HepG2 (cell line): ENCODE results near the gene GDF15. TPM values are rescaled to one million over a fixed set of nuclear protein-coding genes. Genes with fewer than 3 reads are reported as not detected.
A peak's percentile ranks its signal among the peaks of the same experiment; 100 is the strongest.

Source experiments
- ASH2L ChIP-seq: fragments of 300-600, 200-600 bp; sonication (generic); IDR thresholded peaks from 2 replicates; pipeline ENCODE4 v1.7.0; 2017; ENCODE audit warnings: low read depth, mild to moderate bottlenecking, moderate library complexity, mixed read lengths, low read length; ENCODE audit not compliant: insufficient read length
- HHEX ChIP-seq: IDR thresholded peaks from 2 replicates; pipeline ENCODE4 v1.6.1; 2016; ENCODE audit warnings: control low read depth
- ISL2 ChIP-seq: sonication (generic); formaldehyde crosslinking; IDR thresholded peaks from 2 replicates; pipeline ENCODE4 v1.5.0; 2020; ENCODE audit warnings: missing genetic modification reagents
- JARID2 ChIP-seq: sonication (generic); formaldehyde crosslinking; IDR thresholded peaks from 2 replicates; pipeline ENCODE4 v1.8.1; 2023; ENCODE audit warnings: missing genetic modification reagents, inconsistent platforms; ENCODE audit not compliant: insufficient replicate concordance
- JUN ChIP-seq: sonication (generic); formaldehyde crosslinking; IDR thresholded peaks from 2 replicates; pipeline ENCODE4 v1.4.0; 2020; ENCODE audit warnings: mild to moderate bottlenecking, missing genetic modification reagents
- LCORL ChIP-seq, 2 experiments: fragments of 450-650 bp in 1 of 2; sonication (generic) in 1 of 2; formaldehyde crosslinking in 1 of 2; IDR thresholded peaks; 2 replicates each; pipeline versions ENCODE4 v1.5.0 to v1.6.1; 2017 to 2020; ENCODE audit warnings: antibody characterized with exemption in 1 of 2, missing genetic modification reagents in 1 of 2
- MEIS1 ChIP-seq: sonication (generic); formaldehyde crosslinking; IDR thresholded peaks from 2 replicates; pipeline ENCODE4 v1.9.0; 2021; ENCODE audit warnings: mild to moderate bottlenecking, missing genetic modification reagents, moderate library complexity, borderline replicate concordance
- RCOR2 ChIP-seq: IDR thresholded peaks from 2 replicates; pipeline ENCODE4 v1.6.1; 2016; ENCODE audit warnings: missing biosample characterization, missing genetic modification reagents
- RELA ChIP-seq: sonication (generic); formaldehyde crosslinking; IDR thresholded peaks from 2 replicates; pipeline ENCODE4 v1.4.0; 2020; ENCODE audit warnings: missing genetic modification reagents
- SMARCE1 ChIP-seq: fragments of 450-650 bp; IDR thresholded peaks from 2 replicates; pipeline ENCODE4 v1.6.1; 2017; ENCODE audit warnings: borderline replicate concordance
- SP140L ChIP-seq: sonication (generic); formaldehyde crosslinking; IDR thresholded peaks from 2 replicates; pipeline ENCODE4 v1.4.0; 2020; ENCODE audit warnings: missing genetic modification reagents, borderline replicate concordance
- TGIF2 ChIP-seq: IDR thresholded peaks from 2 replicates; pipeline ENCODE4 v1.6.1; 2016; ENCODE audit warnings: control low read depth, missing compliant biosample characterization
- ZFP36L1 ChIP-seq: sonication (generic); formaldehyde crosslinking; IDR thresholded peaks from 2 replicates; pipeline ENCODE4 v1.8.0; 2022; ENCODE audit warnings: mild to moderate bottlenecking, missing genetic modification reagents, moderate library complexity
- ZNF317 ChIP-seq: sonication (generic); formaldehyde crosslinking; IDR thresholded peaks from 2 replicates; pipeline ENCODE4 v1.5.0; 2020; ENCODE audit warnings: mild to moderate bottlenecking, missing genetic modification reagents
- ZNF329 ChIP-seq: sonication (generic); formaldehyde crosslinking; IDR thresholded peaks from 2 replicates; pipeline ENCODE4 v1.9.0; 2021; ENCODE audit warnings: low read depth, mild to moderate bottlenecking, missing genetic modification reagents
- ZNF343 ChIP-seq: sonication (generic); formaldehyde crosslinking; IDR thresholded peaks from 2 replicates; pipeline ENCODE4 v1.4.0; 2020; ENCODE audit warnings: mild to moderate bottlenecking, missing genetic modification reagents
- ZNF615 ChIP-seq: sonication (generic); formaldehyde crosslinking; IDR thresholded peaks from 2 replicates; pipeline ENCODE4 v1.5.0; 2020; ENCODE audit warnings: mild to moderate bottlenecking, missing genetic modification reagents, borderline replicate concordance
- polyA plus RNA-seq, 8 experiments: library from polyadenylated mRNA; depleted of rRNA in 3 of 8; stranded (reverse) in 7 of 8; unstranded in 1 of 8; fragments of >200 nt; fragmentation: Illumina TruSeq in 4 of 8; extraction: Trizol in 4 of 8; gene quantifications; 2 replicates each; pipeline versions ENCODE4 v1.2.1 to v1.2.3, GENCODE V29; 2011 to 2016; ENCODE audit warnings: low read depth in 4 of 8, missing spikeins in 1 of 8, mixed read lengths in 1 of 8; ENCODE audit not compliant: insufficient read depth in 1 of 8
- total RNA-seq, 5 experiments: library from RNA; depleted of rRNA; stranded (reverse); fragments of >200 nt; fragmentation: Illumina TruSeq; extraction: Trizol; gene quantifications; 2 replicates each; pipeline ENCODE4 v1.2.3, GENCODE V29; 2016; ENCODE audit warnings: low read depth in 1 of 5
- TF ChIP-seq, protein P1 (sequence below): sonication (generic); formaldehyde crosslinking; IDR thresholded peaks from 2 replicates; pipeline ENCODE4 v1.4.0; 2020; ENCODE audit warnings: missing genetic modification reagents, borderline replicate concordance
- TF ChIP-seq, protein P2 (sequence below): sonication (generic); formaldehyde crosslinking; IDR thresholded peaks from 2 replicates; pipeline ENCODE4 v1.4.0; 2020; ENCODE audit warnings: missing genetic modification reagents, low read depth, mild to moderate bottlenecking, borderline replicate concordance
- TF ChIP-seq, protein P3 (sequence below): sonication (generic); formaldehyde crosslinking; IDR thresholded peaks from 2 replicates; pipeline ENCODE4 v1.5.0; 2020; ENCODE audit warnings: missing genetic modification reagents
- TF ChIP-seq, protein P4 (sequence below): sonication (generic); formaldehyde crosslinking; IDR thresholded peaks from 2 replicates; pipeline ENCODE4 v1.5.0; 2020; ENCODE audit warnings: missing genetic modification reagents, mild to moderate bottlenecking, borderline replicate concordance

GDF15 gene
- total and polyA plus RNA-seq, 2 of the 13 experiments (the other 11 are each of a cell fraction or from before 2014, with no cell fraction given) = 146 to 422 TPM

DNA sequence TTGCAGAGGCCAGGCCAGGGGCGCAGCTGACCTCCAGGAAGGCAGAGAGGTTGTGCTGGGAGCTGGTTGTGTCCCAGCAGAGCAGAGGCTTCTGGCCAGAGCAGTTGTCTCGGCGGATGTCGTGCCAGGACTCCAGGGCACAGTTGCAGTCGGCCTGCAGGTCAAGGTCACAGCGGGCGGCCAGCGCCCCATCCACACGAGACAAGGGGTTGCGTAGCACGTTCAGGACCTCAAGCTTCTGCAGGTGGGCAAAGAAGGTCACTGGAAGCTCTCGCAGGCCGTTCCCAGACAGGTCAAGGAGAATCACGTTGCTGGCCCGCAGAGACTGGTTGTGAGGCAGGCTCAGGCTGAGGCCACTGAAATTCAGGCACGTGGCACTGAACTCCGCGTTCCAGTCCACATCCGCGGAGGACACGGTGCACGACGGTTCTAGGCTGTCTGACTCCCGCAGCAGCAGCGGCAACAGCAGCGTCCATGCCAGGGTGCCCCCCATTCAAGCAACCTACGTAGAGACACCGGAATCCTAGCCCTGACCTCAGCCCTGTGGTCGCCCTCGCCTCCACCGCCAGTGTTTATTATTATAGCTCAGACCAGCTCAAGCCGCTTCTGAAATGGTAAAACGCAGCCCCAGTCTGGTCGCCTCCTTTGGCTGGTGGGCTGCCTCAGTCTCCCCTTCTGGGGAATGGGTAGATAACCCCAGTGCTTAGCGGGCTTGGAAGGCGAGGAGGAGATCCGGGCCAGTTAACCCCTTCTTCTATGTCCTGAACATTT, 10.7 kb downstream of the GDF15 start (continued):
- TF ChIP-seq, protein P1, sequence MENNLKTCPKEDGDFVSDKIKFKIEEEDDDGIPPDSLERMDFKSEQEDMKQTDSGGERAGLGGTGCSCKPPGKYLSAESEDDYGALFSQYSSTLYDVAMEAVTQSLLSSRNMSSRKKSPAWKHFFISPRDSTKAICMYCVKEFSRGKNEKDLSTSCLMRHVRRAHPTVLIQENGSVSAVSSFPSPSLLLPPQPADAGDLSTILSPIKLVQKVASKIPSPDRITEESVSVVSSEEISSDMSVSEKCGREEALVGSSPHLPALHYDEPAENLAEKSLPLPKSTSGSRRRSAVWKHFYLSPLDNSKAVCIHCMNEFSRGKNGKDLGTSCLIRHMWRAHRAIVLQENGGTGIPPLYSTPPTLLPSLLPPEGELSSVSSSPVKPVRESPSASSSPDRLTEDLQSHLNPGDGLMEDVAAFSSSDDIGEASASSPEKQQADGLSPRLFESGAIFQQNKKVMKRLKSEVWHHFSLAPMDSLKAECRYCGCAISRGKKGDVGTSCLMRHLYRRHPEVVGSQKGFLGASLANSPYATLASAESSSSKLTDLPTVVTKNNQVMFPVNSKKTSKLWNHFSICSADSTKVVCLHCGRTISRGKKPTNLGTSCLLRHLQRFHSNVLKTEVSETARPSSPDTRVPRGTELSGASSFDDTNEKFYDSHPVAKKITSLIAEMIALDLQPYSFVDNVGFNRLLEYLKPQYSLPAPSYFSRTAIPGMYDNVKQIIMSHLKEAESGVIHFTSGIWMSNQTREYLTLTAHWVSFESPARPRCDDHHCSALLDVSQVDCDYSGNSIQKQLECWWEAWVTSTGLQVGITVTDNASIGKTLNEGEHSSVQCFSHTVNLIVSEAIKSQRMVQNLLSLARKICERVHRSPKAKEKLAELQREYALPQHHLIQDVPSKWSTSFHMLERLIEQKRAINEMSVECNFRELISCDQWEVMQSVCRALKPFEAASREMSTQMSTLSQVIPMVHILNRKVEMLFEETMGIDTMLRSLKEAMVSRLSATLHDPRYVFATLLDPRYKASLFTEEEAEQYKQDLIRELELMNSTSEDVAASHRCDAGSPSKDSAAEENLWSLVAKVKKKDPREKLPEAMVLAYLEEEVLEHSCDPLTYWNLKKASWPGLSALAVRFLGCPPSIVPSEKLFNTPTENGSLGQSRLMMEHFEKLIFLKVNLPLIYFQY (CRISPR knock-in tag) = no peak
- TF ChIP-seq, protein P2, sequence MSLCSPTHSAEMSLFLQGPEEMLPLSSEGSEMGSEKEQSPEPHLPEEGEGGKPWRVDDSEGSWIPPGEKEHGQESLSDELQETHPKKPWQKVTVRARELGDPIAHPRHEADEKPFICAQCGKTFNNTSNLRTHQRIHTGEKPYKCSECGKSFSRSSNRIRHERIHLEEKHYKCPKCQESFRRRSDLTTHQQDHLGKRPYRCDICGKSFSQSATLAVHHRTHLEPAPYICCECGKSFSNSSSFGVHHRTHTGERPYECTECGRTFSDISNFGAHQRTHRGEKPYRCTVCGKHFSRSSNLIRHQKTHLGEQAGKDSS (CRISPR knock-in tag) = no peak
- TF ChIP-seq, protein P3, sequence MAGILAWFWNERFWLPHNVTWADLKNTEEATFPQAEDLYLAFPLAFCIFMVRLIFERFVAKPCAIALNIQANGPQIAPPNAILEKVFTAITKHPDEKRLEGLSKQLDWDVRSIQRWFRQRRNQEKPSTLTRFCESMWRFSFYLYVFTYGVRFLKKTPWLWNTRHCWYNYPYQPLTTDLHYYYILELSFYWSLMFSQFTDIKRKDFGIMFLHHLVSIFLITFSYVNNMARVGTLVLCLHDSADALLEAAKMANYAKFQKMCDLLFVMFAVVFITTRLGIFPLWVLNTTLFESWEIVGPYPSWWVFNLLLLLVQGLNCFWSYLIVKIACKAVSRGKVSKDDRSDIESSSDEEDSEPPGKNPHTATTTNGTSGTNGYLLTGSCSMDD (CRISPR knock-in tag) = no peak
- TF ChIP-seq ZNF317 (CRISPR knock-in tag) = no peak
- TF ChIP-seq ZNF329 (CRISPR knock-in tag) = no peak
- TF ChIP-seq JUN = peak; percentile 55; the same call in 1 of the 2 replicates
- TF ChIP-seq SMARCE1 = no peak
- TF ChIP-seq ZNF615 = no peak
- TF ChIP-seq JARID2 (CRISPR knock-in tag) = no peak
- TF ChIP-seq, protein P4, sequence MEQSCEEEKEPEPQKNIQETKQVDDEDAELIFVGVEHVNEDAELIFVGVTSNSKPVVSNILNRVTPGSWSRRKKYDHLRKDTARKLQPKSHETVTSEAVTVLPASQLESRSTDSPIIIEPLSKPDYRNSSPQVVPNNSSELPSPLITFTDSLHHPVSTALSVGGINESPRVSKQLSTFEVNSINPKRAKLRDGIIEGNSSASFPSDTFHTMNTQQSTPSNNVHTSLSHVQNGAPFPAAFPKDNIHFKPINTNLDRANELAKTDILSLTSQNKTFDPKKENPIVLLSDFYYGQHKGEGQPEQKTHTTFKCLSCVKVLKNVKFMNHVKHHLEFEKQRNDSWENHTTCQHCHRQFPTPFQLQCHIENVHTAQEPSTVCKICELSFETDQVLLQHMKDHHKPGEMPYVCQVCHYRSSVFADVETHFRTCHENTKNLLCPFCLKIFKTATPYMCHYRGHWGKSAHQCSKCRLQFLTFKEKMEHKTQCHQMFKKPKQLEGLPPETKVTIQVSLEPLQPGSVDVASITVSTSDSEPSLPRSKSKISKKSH = no peak
- TF ChIP-seq ASH2L = no peak
- TF ChIP-seq ISL2 = no peak
- TF ChIP-seq HHEX (CRISPR knock-in tag) = no peak
- 0 out of 2 replicates have a peak, but pooled peaks have one; percentile 33 for TF ChIP-seq ZNF343 (CRISPR knock-in tag)
- TF ChIP-seq RCOR2 (CRISPR knock-in tag) = no peak
- no peak for TF ChIP-seq ZFP36L1 (CRISPR knock-in tag)
- TF ChIP-seq MEIS1 (CRISPR knock-in tag) = 0 out of 2 replicates have a peak, but pooled peaks have one; percentile 40
- TF ChIP-seq TGIF2 (CRISPR knock-in tag) = no peak
- TF ChIP-seq LCORL (IDR thresholded peaks at IDR 0.05) = no peak
- no peak for TF ChIP-seq LCORL (CRISPR knock-in tag; IDR thresholded peaks at IDR 0.05)
- no peak for TF ChIP-seq SP140L (CRISPR knock-in tag)
- no peak for TF ChIP-seq RELA
